IgD-negative memory B cell (primary cell): ENCODE measurements around the gene B4GALT2. TPM values are rescaled to one million over a fixed set of nuclear protein-coding genes. Genes with fewer than 3 reads are reported as not detected.

Experiments used
- H3K27ac Mint-ChIP-seq, 3 donors: one replicate each; pipeline ENCODE4 v1.8.0; 2020 to 2022; ENCODE audit warnings: mild to moderate bottlenecking in 3 of 3, mixed read lengths in 3 of 3, moderate library complexity in 1 of 3
- H3K27me3 Mint-ChIP-seq: one replicate; pipeline ENCODE4 v1.8.0; 2021; ENCODE audit warnings: mixed read lengths
- H3K36me3 Mint-ChIP-seq: one replicate; pipeline ENCODE4 v1.8.0; 2020; ENCODE audit warnings: mild to moderate bottlenecking, mixed read lengths
- H3K4me1 Mint-ChIP-seq, 3 donors: one replicate each; pipeline ENCODE4 v1.8.0; 2020 to 2022; ENCODE audit warnings: mixed read lengths in 3 of 3, mild to moderate bottlenecking in 1 of 3
- H3K4me3 Mint-ChIP-seq, 4 donors: one replicate each; pipeline ENCODE4 v1.8.0; 2020 to 2022; ENCODE audit warnings: mild to moderate bottlenecking in 4 of 4, mixed read lengths in 4 of 4, moderate library complexity in 3 of 4
- H3K9me3 Mint-ChIP-seq, 3 donors: one replicate each; pipeline ENCODE4 v1.8.0; 2020 to 2021; ENCODE audit warnings: mixed read lengths in 3 of 3, mild to moderate bottlenecking in 1 of 3
- polyA plus RNA-seq: library from polyadenylated mRNA; unstranded; fragments of 300-500 nt; fragmentation: Illumina TruSeq; gene quantifications from one replicate; pipeline ENCODE4 v1.2.3, GENCODE V29; 2021

B4GALT2 gene
- polyA plus RNA-seq, 1 donor from 2014 or later = 1.0 TPM

DNA sequence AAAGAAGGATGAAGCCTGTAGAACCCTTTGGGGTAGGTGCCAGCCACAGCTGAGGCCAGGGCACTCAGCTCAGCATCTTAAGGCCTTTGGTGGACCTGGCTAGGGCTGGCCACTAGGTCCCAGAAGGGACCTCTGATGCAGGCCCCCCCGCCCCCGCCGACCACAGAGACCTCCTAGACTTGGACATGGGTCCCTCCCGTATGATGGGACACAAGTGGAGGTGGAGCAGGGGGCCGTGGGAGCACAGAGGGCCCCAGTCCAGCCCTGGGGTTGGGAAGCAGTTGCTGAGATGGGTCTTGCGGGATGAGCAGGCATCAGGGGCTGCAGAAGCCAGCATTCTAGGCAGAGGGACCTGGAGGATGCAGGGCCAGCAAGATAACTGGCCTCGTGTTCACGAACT, 3.2 kb downstream of the B4GALT2 start:
- H3K27me3 Mint-ChIP-seq = peaks cover 3% of the 10 kb centered on the region
- no peaks in the 10 kb centered on the region for H3K9me3 Mint-ChIP-seq
- H3K4me3 Mint-ChIP-seq = peak overlapping the region in 1 of 4 donors; percentile 71
- no peak overlapping the region for H3K27ac Mint-ChIP-seq
- peaks cover 10 to 23% (median 15%) of the 10 kb centered on the region in 3 donors for H3K4me1 Mint-ChIP-seq
- peaks cover 4% of the 10 kb centered on the region for H3K36me3 Mint-ChIP-seq

DNA sequence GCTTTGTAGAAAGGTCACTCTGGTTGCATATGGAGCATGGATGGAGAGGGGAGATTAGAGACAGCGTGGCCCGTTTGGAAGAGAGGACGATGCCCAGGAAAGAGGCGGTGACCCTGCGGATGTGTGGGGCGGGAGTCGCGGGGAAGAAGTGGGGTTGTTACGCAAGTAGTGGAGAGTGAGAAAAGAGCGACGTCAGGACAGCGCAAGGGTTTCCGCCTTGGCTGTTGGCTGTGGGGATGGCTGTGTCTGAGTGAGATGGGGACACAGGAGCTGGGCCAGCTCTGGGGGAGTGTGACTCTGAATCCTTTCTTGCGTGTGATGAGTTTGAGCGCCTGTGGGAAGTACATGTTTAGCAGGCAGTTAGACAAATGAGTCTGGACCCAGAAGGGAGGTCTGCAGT, 3.8 kb downstream of the B4GALT2 start:
- Mint-ChIP-seq H3K27me3 (peaks cover 3% of the 10 kb centered on the region), H3K9me3 (no peaks in the 10 kb centered on the region), H3K4me1 (peaks cover 4 to 18% (median 11%) of the 10 kb centered on the region in 3 donors), H3K36me3 (peaks cover 4% of the 10 kb centered on the region), H3K27ac (peak overlapping the region in 1 of 3 donors; percentile 32), H3K4me3 (peak overlapping the region in 1 of 4 donors; percentile 71)

DNA sequence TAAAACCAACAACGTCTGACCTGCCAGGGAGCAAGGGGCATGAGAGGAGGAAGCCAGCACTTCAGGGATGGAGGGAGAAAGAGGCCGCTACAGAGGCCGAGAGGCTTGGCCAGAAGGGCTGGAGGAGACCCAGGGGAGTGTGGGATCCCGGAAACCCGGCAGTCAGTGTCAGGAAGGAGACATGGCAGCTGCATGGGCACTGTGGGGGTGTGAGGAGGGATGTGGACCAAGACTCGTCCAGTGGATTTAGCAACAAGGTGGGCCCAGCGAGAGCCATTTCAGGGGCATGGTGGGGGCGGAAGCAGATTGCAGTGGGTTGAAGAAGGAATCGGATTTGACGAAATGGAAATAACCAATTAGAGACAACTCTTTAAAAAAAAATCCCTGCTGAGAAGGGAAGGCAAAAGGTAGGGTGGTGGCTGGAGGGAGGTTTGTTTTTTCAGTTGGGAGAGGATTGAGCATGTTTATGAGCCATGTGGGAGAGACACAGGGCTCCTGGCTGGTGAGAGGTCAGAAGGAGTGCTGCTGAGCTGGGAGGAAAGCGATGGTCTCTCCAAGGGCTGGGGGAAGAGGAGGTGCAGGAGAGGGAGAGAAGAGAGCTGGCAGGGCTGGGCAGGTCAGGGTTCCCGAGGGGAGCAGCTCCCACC, 4.4 kb downstream of the B4GALT2 start:
- Mint-ChIP-seq H3K9me3 (no peaks in the 10 kb centered on the region), H3K36me3 (peaks cover 4% of the 10 kb centered on the region), H3K27ac (peak overlapping the region in 1 of 3 donors; percentile 32), H3K27me3 (peaks cover 3% of the 10 kb centered on the region), H3K4me3 (peak overlapping the region in 1 of 4 donors; percentile 71), H3K4me1 (peaks cover 0 to 14% (median 8%) of the 10 kb centered on the region in 3 donors)

DNA sequence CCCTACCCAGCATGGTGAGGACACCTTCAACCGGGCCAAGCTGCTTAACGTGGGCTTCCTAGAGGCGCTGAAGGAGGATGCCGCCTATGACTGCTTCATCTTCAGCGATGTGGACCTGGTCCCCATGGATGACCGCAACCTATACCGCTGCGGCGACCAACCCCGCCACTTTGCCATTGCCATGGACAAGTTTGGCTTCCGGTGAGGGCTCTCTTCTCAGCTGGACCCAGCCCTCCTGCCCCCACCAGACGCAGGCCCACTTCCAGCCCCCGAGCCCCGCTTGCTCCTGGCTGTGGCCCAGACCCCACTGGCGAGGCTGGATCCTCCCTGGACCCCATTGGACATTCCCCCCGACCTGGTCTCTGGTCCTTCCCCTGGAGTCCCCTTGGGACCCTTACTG, 5.8 kb downstream of the B4GALT2 start:
- Mint-ChIP-seq H3K4me1 (peaks cover 0 to 8% (median 4%) of the 10 kb centered on the region in 3 donors), H3K27me3 (peaks cover 3% of the 10 kb centered on the region), H3K9me3 (no peaks in the 10 kb centered on the region), H3K4me3 (no peak overlapping the region), H3K27ac (no peak overlapping the region), H3K36me3 (peaks cover 3% of the 10 kb centered on the region)

DNA sequence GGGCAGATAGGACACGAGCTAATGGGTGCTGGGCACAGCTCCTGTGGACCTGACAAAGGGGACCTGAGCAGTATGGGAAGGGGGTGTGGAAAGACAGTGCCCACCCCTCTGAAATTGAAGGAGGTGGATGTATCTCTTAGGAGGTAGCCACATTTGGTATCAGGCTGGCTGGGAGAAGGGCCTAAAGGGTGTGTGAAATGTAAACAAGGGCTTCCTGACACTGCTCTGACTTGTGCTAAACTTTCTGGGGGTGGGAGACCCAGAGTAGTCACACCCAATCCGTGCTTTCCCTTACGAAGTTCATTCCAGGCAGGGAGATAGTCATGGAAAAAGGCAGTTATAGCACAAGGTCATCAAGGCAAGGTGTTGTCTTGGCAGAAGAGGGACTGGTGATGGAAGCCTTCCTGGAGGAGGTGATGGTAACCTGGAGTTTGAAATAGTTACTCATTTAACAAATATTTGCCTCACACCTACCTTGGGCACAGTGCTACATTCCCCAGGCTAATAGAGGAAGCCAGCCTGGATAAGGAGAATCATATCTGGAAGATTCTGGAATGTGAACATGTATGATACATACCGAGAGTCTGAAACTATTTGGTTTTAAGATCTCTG, 7.1 kb downstream of the B4GALT2 start:
- no peak overlapping the region for H3K4me3 Mint-ChIP-seq

DNA sequence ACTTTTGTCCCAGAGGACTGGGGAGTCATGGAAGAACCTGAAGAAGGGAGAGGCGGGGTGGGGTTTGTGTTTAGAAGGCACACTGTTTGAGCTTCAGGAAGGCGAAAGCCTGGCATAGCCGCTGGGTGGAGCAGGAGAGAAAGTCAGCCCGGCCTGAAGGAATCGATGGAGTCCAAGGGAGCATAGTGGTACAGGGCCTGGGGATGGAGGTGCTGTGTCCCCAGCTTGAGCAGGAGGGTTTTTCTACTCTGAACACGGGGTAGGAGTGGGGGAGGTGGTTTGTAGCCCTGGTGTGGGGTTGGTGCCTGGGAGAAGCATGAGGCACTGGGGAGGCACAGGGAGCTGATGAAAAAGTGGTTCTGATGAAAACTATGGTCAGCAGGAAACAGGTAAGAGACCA, 7.7 kb downstream of the B4GALT2 start:
- Mint-ChIP-seq H3K4me3 (peak overlapping the region in 2 of 4 donors; percentile 44 to 50), H3K4me1 (peaks cover 3 to 7% (median 5%) of the 10 kb centered on the region in 3 donors), H3K27ac (no peak overlapping the region), H3K9me3 (no peaks in the 10 kb centered on the region), H3K36me3 (peaks cover 2% of the 10 kb centered on the region), H3K27me3 (no peaks in the 10 kb centered on the region)

More for the DNA sequence above, 7.1 kb downstream of the B4GALT2 start:
- H3K4me1 Mint-ChIP-seq = peaks cover 2 to 3% (median 3%) of the 10 kb centered on the region in 3 donors
- no peak overlapping the region for H3K27ac Mint-ChIP-seq
- H3K36me3 Mint-ChIP-seq = peaks cover 2% of the 10 kb centered on the region
- H3K9me3 Mint-ChIP-seq = no peaks in the 10 kb centered on the region
- no peaks in the 10 kb centered on the region for H3K27me3 Mint-ChIP-seq

DNA sequence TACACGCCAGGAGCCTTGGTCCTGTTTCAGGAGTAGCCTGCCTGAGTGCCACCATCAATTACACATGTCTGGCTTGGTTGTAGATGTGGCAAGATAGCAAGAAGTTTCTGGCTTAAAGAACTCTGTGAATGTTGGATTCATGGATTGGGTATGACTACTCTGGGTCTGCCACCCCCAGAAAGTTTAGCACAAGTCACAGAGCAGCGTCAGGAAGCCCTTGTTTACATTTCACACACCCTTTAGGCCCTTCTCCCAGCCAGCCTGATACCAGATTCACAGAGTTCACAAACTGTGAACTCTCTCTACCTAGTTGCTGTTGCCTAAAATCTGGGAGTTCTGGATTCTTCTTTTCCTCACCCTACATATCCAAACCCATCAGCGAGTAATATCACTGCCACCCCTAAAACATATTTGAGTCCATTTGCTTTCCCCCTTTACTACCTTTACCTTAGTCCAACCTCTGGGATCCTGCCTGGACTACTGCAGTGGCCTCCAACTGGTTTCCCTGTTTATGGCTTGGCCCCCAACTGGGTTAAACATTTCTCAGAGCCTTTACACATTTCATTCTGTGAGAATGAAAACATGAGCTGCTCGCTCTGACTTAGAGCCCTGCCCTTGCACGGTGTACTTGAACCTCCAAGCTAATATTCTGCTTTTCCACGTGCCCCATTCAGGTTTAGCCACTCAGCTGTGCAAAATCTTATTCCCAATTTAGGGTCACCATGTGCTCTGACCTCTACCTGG, 8.3 kb downstream of the B4GALT2 start:
- Mint-ChIP-seq H3K4me1 (peaks cover 3 to 7% (median 6%) of the 10 kb centered on the region in 3 donors), H3K9me3 (no peaks in the 10 kb centered on the region), H3K4me3 (peak overlapping the region in 1 of 4 donors; percentile 50), H3K27ac (no peak overlapping the region), H3K27me3 (no peaks in the 10 kb centered on the region), H3K36me3 (peaks cover 2% of the 10 kb centered on the region)

DNA sequence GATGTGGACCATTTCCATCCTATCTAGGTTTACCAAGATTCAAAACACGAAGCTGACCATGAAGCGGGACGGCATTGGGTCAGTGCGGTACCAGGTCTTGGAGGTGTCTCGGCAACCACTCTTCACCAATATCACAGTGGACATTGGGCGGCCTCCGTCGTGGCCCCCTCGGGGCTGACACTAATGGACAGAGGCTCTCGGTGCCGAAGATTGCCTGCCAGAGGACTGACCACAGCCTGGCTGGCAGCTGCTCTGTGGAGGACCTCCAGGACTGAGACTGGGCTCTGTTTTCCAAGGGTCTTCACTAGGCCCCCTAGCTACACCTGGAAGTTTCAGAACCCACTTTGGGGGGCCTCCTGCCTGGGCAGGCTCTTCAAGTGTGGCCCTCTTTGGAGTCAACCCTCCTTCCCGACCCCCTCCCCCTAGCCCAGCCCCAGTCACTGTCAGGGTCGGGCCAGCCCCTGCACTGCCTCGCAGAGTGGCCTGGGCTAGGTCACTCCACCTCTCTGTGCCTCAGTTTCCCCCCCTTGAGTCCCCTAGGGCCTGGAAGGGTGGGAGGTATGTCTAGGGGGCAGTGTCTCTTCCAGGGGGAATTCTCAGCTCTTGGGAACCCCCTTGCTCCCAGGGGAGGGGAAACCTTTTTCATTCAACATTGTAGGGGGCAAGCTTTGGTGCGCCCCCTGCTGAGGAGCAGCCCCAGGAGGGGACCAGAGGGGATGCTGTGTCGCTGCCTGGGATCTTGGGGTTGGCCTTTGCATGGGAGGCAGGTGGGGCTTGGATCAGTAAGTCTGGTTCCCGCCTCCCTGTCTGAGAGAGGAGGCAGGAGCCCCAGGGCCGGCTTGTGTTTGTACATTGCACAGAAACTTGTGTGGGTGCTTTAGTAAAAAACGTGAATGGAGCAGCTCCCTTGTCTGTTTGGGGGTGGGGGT, 11.5 kb downstream of the B4GALT2 start:
- peaks cover 3% of the 10 kb centered on the region for H3K36me3 Mint-ChIP-seq
- no peaks in the 10 kb centered on the region for H3K27me3 Mint-ChIP-seq
- no peaks in the 10 kb centered on the region for H3K9me3 Mint-ChIP-seq
- peaks cover 19 to 22% (median 20%) of the 10 kb centered on the region in 3 donors for H3K4me1 Mint-ChIP-seq
- peak overlapping the region; percentile 67 to 72 (median 67) for H3K27ac Mint-ChIP-seq
- H3K4me3 Mint-ChIP-seq = peak overlapping the region; percentile 89 to 99 (median 96)

DNA sequence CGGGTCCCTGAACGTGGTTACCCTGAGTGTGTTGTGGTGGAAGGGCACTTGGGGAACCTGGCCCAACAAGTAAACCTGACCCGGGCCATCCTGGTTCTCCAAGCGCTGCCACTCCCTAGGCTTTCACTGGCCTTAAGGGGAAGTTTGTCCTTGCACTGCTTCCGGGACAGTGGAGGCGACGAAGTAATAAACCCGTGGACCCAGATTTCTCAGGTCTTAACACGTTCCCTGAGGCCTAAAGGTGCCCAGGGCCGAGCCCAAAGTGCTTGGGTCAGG, 12.1 kb downstream of the B4GALT2 start:
- Mint-ChIP-seq H3K27ac (peak overlapping the region; percentile 67 to 78 (median 72)), H3K36me3 (peaks cover 3% of the 10 kb centered on the region), H3K9me3 (no peaks in the 10 kb centered on the region), H3K4me1 (peaks cover 19 to 22% (median 20%) of the 10 kb centered on the region in 3 donors), H3K4me3 (peak overlapping the region; percentile 89 to 99 (median 96)), H3K27me3 (no peaks in the 10 kb centered on the region)

DNA sequence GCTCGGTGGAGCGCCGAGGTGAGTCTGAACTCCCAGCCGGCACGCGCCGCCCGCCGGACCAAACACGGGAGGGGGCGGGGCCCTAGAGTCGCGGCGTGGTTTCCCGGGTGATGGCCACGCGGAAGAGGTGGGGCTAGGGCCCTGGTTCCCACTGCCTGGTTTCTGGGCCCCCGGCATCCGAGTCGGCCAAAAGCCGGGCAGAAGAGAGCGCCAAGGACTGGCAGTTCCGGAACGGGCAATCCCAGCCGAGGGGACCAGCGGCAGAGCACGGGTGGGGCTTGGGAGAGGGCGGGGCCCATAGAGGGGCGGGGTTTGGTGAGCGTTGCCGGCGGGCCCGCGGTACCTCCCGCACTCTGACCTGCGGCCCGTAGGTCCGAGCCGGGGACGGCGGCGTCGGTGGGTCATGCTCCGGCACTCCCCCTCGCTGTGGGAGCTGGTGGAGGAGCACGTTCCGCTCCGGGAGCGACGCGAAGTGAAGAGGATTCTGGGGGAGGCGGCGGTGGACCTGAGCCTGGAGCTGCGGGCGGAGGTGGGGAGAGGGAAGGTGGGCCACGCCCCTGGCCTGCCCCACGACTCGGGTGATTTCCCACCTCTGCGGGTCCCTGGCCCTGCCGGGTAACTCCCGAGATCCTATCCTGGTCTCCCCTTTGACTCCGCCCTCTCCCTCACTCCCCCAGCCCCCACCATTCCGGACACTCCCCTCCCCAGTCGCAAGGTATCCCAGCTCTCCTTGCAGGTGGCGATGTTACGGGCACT, 12.6 kb downstream of the B4GALT2 start, which contains the start of gene CCDC24:
Gene CCDC24 (plus strand): TSS at position 124 of the 756 bp plus-strand sequence. CDS start 280 bp downstream, at position 404.
- Mint-ChIP-seq H3K4me3 (peak within 1 kb of the TSS; percentile 89 to 99 (median 96)), H3K4me1 (peaks cover 19 to 22% (median 20%) of the 10 kb centered on the region in 3 donors), H3K27ac (peak within 1 kb of the TSS; percentile 67 to 78 (median 72)), H3K9me3 (no peaks in the 10 kb centered on the region), H3K27me3 (no peaks in the 10 kb centered on the region), H3K36me3 (peaks cover 3% of the 10 kb centered on the region)

DNA sequence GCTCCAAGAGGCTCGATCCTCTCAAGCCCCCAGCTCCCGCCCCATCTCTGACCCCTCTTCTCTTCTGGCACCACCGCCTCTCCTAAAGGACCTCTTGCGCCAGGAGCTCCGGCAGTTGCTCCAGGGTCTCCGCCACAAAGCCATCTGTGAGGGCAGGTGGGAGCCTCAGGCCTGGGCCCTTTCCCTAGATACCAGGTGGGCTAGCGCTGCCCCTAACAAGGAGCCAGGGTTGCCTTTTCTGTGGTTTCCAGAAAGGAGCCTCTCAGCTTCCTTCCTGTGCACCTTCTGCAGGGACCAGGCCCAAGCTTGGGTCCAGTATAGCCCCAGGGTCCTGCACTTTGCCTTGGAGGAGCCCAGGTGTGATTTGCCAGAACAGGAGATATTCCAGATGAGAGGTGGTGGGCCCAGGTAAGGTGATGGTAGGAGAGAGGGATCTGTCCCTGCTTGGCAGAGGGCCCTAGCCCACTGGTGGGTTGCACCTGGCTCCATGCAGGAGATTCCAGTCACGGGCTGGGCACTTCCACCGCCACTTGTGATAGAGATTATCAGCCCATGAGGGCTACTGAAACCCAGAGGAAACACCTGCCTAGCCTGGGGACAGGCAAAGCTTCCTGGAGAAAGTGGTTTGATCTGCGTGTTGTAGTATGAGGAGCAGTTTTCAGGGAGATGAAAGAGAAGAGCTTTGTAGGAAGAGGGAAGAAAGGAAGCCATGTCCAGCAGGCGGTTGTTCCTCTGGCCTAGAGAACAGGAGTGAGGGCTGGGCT, 13.4 kb downstream of the B4GALT2 start:
- peaks cover 19 to 22% (median 20%) of the 10 kb centered on the region in 3 donors for H3K4me1 Mint-ChIP-seq
- peak overlapping the region; percentile 6 to 78 (median 13) for H3K27ac Mint-ChIP-seq
- H3K4me3 Mint-ChIP-seq = peak overlapping the region; percentile 89 to 99 (median 96)
- H3K9me3 Mint-ChIP-seq = no peaks in the 10 kb centered on the region
- peaks cover 3% of the 10 kb centered on the region for H3K36me3 Mint-ChIP-seq
- H3K27me3 Mint-ChIP-seq = no peaks in the 10 kb centered on the region

DNA sequence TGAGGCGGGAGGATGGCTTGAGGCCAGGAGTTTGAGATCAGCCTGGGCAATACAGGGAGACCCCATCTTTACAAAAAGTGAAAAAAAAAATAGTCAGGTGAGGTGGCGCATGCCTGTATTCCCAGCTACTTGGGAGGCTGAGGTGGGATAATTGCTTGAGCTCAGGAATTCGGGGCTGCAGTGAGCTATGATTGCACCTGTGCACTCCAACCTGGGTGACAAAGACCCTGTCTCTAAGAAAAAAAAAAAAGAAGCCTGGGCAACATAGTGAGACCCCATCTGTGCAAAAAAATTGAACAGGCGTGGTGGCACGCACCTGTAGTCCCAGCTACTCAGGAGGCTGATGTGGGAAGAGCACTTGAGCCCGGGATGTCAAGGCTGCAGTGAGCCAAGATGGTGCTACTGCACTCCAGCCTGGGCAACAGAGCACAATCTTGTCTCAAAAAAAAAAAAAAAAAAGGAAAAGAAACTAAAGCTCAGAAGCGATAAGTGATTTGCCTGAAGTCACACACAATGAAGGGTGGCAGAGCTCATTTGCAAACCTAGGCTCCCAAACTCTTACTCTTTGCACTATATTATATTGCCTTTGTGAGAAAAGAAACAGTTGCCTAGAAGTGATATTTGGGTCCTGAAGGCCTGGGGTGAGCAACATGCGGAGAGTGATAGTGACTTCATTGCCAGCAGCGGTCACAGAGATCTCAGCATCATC, 14.3 kb downstream of the B4GALT2 start:
- Mint-ChIP-seq H3K4me3 (peak overlapping the region; percentile 25 to 89 (median 69)), H3K27me3 (no peaks in the 10 kb centered on the region), H3K27ac (peak overlapping the region in 2 of 3 donors; percentile 74 to 83), H3K4me1 (peaks cover 19 to 22% (median 20%) of the 10 kb centered on the region in 3 donors), H3K36me3 (peaks cover 3% of the 10 kb centered on the region), H3K9me3 (no peaks in the 10 kb centered on the region)

DNA sequence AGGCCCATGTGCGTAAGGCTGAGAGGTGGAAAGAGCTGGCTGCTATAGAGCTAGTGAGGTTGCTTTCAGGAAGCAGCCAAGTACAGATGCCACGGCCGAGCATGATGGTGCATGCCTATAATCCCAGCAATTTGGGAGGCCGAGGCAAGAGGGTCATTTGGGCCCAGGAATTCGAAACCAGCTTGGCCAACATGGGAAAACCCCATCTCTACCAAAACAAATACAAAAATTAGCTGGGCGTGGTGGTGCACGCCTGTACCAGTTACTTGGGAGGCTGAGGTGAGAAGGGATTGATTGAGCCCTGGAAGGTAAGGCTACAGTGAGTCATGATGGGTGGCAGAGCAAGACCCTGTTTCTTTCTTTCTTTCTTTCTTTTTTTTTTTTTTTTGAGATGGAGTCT, 15.1 kb downstream of the B4GALT2 start:
- Mint-ChIP-seq H3K4me3 (peak overlapping the region; percentile 25 to 89 (median 64)), H3K36me3 (peaks cover 3% of the 10 kb centered on the region), H3K27ac (peak overlapping the region in 1 of 3 donors; percentile 74), H3K4me1 (peaks cover 19 to 22% (median 20%) of the 10 kb centered on the region in 3 donors), H3K27me3 (no peaks in the 10 kb centered on the region), H3K9me3 (no peaks in the 10 kb centered on the region)
